HL-60/S4 treated with retinoic acid at 250 ng/mL for 4 days and 3 days (cell line): ENCODE measurements around the gene RBFOX1.

ENCODE experiments used
- in situ Hi-C: fragments of 300-500 bp; cut with MboI; formaldehyde crosslinking; loops from 2 replicates; pipeline ENCODE4 v1.7.0; 2022; ENCODE audit warnings: low sequenced_read_pairs

The RBFOX1 gene

DNA sequence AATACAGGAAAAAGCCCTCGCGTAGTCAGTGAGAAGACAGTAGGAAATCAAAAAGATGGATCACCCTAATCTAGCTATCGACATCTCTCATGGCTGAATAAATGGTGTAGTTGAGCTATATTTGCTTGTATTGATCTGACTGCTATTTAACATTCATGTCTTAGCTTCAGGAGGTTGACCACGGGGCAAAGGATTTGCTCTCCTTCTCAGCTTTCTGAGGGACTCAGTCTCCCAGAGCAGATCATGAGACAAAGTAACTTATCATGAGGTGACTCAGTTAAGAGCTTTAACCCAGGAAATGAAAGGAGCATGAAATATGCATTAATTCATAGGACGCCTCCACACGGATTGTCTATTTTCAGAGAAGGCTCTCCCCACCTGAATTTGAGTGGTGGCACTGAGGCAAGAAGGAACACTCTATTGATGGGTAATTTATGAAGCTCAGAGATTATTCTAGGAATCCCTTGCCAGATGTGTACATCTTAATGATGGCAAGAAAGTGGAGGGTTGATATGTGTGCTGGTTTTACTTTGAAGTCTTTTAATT is 608 bp downstream of the RBFOX1 start:
- in situ Hi-C loops: no loop called here

DNA sequence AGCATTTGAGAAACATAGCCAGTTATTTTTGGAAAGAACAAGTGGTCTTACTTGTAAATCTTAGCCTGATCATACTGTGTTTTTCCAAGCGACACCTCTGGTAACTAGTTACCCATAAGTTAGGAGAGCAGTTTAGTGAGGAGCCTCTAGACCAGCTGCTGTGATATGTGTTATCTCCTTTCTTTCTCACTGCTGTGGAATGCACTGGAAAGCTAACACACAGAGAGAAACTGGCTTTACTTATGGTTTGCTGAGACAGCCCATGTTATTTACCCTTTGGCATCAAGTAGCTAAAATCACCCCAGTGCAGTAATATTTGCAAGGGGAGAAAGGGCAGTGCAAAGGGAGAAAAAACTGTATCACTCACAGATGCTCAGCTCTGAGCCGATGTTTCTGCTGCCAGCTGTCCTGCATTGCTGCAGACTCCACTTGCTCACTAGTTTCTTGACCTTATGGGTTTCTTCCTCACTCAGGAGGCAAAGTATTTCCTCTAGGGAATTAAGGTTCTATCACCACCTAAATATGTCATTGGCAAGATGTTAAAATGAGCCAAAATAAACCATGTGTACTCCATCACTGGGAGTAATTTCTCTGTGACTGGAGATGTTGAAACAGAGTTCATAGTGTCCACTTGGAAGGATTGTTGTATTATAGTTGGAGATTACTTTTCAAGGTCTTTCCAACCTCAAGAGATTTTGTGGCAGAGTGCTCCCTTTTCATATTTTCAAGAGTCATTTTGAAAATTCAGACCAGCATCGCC is 2.3 kb downstream of the RBFOX1 start:
- in situ Hi-C loops: no loop called here

DNA sequence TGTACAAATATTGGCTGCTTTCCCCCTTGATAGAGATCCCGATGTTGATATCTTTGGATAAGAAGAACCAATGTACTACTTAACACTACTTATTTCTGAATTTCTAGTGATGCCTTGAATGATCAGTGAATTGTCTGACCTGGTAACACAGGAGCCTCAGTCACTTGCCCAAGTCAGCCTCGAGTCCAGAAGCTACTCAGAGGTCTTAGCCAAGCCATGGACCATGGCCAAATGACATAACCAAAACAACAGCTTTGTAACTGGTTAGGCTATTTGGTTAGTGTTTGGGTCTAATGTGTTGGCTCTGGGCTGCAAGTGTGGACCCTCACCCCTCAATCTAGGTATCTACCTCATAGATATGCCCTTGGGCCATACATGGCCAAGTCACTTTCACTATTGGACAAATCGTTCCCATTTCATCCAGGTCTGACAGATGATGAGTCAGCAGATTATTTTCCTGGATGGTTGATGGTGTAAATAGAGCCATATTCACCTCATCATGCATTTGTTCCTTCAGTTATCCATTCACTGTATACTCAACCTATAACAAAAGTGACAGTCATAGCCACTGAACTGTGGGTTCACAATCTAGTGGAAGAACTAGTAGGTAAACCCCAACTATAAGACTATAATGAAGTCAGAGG is 3.5 kb downstream of the RBFOX1 start:
- in situ Hi-C loops: no loop called here

DNA sequence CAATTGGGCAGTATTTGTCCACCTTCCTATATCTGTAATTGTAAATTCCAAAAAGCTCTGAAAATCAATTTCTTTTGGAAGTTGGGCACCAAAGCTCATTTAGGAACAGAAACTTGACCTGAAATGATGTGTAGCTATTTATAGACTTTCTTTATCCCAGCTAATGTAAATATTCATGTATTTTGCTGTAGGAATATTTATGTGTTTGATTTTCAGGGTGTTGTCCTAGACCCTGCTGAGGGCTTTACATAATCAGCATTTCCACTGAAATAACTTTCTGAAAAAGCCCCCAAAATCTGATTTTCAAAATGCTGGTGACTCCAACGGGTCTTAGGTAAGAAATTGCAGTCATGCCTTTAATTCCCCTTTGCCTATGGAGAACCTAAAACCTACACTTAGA is 4.1 kb downstream of the RBFOX1 start:
- in situ Hi-C loops: no loop called here

DNA sequence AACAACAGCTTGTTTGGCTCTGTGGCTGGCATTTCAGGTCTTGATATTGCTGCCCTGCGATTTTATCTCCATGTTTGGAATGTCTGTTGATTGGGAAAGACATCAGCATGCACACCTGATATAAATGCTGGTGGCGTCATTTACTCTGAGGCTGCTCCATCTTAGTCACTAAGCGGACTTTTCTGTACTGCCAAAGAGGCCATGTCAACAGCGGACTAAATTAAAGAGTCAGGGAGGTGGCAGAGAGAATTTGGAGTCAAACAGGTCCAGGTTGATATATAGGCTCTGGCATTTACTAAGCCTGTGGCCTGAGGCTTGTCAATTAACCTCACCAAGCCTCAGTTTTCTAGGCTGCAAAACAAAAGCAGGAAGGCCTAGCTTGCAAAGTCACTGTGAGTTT is 6.2 kb downstream of the RBFOX1 start:
- in situ Hi-C loops: no loop called here

DNA sequence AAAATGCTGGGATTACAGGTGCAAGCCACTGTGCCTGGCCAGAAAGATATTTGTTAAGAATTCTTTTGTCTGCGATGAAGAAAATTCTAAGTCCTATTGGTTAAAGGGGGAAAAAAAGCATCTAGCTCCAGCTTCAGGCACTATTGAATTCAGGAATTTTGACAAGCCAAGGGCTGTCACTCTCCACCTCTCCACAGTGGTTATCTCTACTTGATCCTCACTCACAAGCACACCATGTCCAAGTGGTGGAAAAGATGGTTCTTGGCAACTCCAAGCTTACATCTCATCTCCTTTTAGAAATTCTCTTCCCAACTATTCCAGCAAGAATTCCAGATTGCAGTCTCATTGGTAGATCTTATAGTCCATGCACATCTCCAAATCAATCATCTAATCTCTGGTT is 7.1 kb downstream of the RBFOX1 start:
- in situ Hi-C loops: no loop called here

DNA sequence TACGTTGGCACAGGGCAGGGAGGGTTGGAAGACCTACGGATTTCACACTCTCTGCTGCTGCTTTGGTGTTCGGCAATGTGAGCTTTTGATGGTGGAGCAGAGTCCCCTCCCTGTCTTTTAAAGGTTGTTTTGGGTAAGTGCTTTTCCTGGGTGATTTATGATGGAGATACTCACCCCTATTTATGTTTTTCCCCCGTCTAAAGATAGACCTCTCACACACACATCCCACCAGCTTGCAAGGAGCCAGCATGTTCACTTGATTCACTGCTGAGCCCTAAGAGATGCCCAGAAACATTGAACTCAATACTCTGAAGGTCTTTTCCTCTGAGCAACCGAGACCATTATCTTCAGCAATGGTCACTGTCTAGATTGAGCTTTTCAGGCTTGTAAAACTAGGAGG is 8.3 kb downstream of the RBFOX1 start:
- in situ Hi-C loops: no loop called here

DNA sequence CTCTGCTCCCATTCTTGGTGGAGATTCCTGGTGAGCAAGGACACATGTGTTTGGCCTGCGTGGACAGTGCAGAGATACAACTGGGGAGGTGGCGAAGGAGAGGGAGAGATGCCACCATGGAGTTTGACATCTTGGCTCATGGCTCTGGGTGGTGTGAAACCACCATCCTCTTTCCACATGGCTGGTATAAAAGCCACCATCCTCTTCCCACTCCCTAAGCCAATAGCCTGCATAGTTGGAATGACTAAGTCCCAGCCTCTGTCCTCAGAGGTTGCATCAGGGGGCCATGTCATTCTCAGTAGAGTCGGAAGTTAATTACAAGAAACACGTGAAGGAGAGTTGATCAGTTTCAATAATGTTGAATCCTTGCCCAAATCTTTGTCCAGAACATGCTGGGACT is 10.0 kb downstream of the RBFOX1 start:
- in situ Hi-C loops: no loop called here

DNA sequence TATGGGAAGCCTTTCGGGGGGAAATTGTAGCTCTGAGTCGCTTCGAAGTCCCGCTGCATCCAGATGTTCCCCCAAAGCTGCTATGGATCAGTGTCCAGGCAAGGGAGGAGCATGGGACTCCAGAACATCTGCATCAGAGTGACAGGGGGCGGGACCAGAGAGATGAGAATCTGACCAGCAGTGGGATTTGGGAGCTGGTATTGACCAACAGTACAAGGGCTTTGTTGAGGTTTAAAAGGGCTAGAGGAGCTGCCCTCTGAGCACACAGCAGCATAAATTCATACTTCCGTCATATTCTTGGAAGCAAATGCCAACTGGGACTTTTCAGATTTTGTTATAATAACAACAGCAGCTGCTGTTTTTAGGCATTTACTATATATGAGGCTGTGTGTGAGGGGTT is 10.6 kb downstream of the RBFOX1 start:
- in situ Hi-C loops: no loop called here

DNA sequence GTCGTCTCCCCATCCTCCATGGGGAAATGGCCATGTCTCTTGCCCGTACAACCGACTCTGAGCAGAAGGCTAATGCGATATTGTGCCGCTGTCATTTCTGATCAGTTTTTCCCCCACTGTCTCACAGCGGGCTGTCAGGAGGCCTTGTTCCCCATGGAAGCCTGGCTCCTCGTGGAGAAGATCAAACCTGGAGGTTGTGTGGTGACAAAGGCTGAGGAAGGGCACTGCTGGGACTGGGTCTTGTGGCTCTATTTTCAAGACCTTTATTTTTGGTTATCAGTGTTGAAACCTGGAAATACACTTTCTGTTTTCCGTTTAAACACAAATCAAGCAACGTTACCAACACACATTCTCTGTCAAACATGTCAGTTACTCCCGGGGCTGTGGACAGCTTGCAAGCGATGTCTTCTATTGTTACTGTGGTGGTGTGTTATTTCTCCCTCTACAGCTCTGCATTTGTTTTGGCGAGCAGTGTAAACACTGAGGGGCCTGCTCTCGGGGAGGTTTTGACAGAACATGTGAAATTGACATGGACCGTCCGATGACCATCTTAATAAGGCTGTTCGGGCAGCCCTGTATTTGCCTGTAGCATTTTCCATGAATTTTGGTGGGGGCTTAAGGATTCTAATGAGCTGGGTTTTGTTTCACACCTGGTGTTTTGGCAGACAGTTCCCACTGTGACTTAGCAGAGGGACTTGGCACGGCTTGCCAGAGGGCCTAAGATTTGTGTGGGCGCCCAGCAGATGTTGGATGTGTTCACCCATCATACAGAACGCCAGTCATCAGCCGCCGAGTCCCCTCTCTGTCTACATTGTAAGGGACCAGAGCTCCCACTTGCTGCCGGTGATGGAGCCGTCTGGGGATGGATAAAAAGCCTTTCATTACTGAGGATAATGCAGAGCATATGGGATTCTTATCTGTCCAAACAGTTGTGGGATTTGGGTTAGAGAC is 12.5 kb downstream of the RBFOX1 start:
- in situ Hi-C loops: no loop called here

DNA sequence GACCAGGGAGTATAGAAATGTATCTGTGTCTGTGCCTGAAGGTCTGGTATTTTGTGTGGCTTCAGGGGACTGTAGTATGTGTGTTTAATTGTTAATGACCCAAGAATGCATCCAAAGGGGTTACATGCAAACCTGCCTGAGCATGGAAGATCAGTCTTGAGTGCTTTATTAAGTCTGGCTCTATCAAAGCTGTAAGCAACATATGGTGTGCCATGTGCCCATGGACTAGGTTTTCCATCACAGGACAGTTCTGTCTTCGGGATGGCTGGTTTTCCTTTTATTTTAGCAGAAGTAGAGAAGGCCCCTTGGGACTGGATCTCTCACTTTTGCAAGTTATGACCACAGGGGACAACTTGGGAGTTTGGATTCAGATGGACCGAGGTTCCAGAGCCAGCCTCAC is 18.2 kb downstream of the RBFOX1 start:
- in situ Hi-C loops: no loop called here

DNA sequence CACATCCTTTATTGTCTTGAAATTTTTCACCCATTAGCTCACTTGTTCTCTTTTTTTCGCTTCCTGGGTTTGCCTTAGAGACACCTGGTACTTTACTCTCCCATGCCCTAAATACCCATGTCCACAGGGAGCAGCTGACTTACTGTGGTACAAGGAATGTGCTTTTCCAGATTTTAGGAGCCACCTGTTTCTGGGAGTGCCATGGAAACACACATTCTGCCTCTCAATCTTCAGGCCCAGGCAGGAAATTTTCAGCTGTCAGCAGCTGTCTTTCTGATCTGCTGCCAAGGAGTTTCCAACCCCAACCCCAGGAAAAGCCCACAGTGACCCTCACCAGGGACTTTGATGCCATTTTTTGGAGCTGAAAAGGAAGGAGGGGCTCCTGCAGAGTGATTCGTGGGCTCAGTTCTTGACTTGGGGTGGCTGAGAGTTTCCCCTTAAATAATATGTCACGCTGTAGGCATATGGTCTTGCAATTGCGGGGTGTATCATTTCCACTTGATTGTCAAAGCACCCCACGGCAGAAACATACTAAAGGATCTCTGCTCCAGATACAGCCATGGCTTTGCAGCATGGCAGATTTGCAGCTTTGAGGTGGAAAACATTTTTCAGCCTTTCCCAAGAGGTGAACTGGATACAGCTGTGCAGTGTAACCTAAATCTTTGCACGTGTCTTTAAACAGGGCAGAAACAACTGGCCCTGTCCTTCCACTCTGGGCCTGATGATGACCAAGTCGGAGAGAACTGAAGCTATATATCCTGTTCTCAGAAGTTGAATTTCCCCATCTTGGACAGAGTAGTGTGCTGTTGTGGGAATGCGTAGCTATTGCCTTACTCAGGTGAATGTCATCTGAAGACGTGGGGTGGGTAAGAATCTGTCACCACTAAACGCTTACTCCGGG is 19.2 kb downstream of the RBFOX1 start:
- in situ Hi-C loops: no loop called here

DNA sequence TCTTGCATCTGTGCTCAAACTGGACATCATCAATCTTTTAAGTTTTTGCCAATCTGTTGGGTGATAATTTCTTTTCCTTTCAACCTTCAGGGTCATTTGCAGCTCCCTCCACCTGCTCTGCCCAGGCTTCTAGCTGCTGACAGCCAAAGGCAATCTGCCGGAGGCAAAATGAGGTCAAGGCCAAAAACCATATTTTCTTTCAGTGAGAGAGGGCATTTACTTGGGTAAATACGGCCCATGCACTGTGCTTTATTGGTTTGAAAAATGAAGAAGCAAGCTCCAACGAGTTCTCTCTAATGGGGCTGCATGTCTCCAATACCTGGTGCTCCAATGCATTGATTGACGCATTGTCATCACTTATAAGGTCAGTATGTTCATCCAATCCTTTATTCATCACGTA is 23.1 kb downstream of the RBFOX1 start:
- in situ Hi-C loops: no loop called here

DNA sequence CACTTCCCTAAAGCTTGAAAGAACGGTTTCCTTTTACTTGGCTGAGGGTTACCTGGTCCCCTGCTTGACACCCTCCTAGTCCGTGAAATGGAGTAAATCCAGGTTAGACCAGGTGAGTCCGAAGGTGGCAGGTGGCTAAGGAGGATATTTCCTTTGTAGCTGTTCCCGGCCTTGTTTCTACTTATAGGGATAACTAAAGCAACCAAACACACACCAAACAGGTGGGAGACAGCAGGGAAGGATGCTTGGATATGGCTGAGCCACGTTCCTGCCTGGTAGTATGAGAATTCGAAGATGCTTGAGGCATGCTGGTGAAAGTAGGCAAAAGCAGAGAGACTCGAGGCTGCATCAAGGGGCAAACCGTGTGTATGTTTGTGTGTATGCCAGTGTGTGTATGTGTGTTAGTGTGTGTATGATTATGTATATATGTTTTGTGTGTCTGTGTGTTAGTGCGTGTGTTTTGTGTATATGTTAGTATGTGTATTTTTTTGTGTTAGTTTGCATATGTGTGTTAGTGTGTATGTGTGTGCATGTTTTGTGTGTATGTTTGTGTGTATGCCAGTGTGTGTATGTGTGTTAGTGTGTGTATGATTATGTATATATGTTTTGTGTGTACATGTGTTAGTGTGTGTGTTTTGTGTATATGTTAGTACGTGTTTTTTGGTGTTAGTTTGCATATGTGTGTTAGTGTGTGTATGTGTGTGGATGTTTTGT is 28.9 kb downstream of the RBFOX1 start:
- in situ Hi-C loops: no loop called here

DNA sequence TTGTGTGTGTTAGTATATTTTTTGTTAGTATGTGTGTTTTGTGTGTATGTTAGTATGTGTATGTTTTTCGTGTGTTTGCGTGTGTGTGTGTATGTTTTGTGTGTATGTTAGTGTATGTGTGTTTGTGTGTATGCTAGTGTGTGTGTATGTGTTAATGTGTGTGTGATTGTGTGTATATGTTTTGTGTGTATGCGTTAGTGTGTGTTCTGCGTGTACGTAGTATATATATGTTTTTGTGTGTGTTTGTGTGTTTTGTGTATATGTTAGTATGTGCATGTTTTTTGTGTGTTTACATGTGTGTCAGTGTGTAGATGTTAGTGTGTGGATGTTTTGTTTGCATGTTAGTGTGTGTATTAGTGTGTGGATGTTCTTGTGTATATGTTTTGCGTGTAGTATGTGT is 29.6 kb downstream of the RBFOX1 start:
- in situ Hi-C loops: no loop called here

DNA sequence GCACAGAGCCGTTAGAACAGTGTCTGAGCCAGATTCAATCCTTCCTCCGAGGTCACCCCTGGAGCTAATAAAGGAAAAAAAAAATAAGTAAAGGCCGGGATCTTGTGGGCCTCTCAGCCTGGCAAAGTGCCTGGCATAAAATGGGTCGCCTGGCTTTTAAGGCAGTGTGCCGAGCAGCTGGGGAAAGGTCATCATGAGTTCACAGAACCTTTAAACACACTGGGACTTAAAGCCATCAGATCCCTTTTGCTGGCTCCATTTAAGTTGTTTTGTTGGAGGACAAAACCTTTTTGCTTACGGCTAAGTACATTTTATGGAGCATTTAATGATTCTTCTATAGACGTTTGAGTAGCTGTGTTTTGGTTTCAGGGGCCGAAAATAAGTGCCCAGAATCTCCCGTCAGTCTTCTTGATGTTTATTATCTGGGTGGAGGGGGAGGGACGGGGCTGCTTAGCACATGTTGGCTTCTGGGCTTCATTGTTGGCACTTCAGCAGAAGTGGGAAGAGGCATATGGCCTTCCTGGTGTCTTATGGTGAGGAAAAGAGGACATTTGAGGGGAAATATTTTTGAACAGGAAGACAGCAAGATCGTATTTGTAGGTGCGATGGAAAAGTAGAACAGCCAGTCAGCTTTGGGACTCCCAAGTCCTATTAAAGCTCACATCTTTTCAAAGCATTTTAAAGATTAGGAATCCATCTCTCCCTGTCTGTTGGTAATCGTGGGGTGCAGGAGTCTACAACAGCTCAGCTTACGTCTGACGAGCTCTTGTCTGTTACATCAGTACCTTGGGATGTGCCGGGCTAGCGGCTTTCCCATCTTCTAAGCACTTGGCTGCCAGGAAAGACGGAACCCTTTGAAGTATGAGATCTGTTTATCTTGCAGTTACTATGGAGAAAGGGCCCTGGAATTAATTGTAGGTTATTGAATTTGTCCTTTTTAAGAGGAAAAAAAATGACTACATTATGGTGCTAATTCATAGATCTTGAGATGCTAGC is 31.1 kb downstream of the RBFOX1 start:
- in situ Hi-C loops: no loop called here

DNA sequence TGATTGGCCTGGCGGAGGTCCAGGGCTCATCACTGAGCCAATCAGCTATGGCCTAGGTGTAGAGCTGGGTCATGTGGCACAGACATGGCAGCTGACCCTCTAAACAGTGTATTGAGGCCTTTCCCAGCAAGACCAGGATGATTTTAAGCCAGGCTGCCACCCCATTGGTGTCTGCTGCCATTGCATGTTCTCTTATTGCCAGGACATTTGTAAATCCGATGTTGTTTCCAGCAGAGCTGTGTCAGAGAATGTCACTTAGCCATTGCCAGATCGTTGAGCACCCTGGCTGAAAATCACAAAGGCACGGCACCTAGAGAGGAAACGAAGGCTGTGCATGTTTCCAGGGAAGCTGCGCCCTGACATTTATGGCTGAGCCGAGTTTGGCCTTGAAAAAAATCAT is 33.4 kb downstream of the RBFOX1 start:
- in situ Hi-C loops: no loop called here
